ENCODE results near the gene RSKR.
"Not testable (repeated sequence)": the region's sequence is repeated elsewhere in the genome, so short reads cannot be mapped to it uniquely, and the experiment has no call there.

GRCh38 chr17:28576016-28576415 lies 38.0 kb downstream of the RSKR start:
- TF ChIP-seq MAFK (IDR thresholded peaks at IDR 0.05; ENCODE audit: low read depth, low read length); RFX5 (IDR thresholded peaks at IDR 0.05; ENCODE audit: low read depth, low read length); POLR2A (IDR thresholded peaks at IDR 0.05; ENCODE audit: low read depth, low read length); RAD21 (IDR thresholded peaks at IDR 0.05; ENCODE audit: low read length); CTCF (conservative IDR thresholded peaks at IDR 0.05; ENCODE audit: low read depth, low read length); NFE2L2 (IDR thresholded peaks at IDR 0.05; ENCODE audit: low read depth, low read length); MXI1 (IDR thresholded peaks at IDR 0.05; ENCODE audit: borderline replicate concordance, low read depth, low read length); SMC3 (IDR thresholded peaks at IDR 0.05; ENCODE audit: low read depth, low read length); ELK1 (IDR thresholded peaks at IDR 0.05; ENCODE audit: borderline replicate concordance, low read depth, low read length); USF2 (IDR thresholded peaks at IDR 0.05; ENCODE audit: low read depth, low read length); MAZ (IDR thresholded peaks at IDR 0.05; ENCODE audit: borderline replicate concordance, low read depth, low read length); BHLHE40 (IDR thresholded peaks at IDR 0.05; ENCODE audit: low read depth, low read length); CHD1 (IDR thresholded peaks at IDR 0.05; ENCODE audit: low read depth, low read length): not testable (repeated sequence)
